A172 (cell line): ENCODE measurements around the gene PLAAT2. TPM values are rescaled to one million over a fixed set of nuclear protein-coding genes. Genes with fewer than 3 reads are reported as not detected.

Experiments used
- DNase-seq: peaks from one replicate; pipeline ENCODE4 v3.0.0-alpha.2; 2015; ENCODE audit warnings: low spot score
- total RNA-seq: library from RNA; depleted of rRNA; stranded (reverse); fragments of >200 nt; shearing (Covaris generic); gene quantifications from 2 replicates; pipeline ENCODE4 v1.2.3, GENCODE V29; 2014; rRNA removed

Gene PLAAT2
- total RNA-seq, 1 experiment from 2014 or later: 0.28 TPM

DNA sequence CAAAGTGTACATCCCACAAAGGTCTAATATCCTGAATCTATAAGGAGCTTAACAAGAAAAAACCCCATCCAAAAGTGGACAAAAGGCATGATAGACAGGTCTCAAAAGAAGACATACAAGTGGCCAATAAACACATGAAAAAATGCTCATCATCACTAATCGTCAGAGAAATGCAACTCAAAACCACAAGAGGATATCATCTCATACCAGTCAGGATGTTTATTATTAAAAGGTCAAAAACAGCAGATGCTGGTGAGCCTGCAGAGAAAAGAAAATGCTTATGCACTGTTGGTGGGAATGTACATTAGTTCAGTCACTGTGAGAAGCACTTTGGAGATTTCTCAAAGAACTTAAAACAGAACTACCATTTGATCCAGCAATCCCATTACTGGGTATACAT is 44.6 kb downstream of the PLAAT2 start:
- DNase-seq: peak; percentile 51

DNA sequence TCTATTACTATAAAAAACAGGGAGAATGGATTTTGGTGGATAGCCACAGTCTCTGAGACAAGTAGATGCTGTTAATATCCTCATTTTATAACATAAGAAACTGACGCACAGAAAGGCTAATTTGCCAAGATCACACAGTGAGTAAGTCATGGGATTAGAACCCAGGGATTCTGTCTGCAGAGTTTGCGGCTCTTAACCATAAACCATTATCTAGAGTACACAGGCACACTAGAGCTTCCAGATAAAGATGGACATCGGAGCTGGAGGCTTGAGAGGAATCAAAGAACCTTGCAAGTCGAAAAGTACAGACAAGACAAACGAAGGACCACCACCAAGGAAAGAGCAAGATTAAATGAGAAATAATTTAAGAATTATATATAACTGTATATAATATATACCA is 46.0 kb downstream of the PLAAT2 start:
- no peak for DNase-seq

- DNase-seq: no peak
These were observed 47.1 kb downstream of the PLAAT2 start for GRCh38 chr11:63516109-63516508.

- no peak for DNase-seq
These were observed 50.4 kb downstream of the PLAAT2 start for GRCh38 chr11:63512816-63513215.

- no peak for DNase-seq
These were observed 52.0 kb downstream of the PLAAT2 start for GRCh38 chr11:63511048-63511748.

DNA sequence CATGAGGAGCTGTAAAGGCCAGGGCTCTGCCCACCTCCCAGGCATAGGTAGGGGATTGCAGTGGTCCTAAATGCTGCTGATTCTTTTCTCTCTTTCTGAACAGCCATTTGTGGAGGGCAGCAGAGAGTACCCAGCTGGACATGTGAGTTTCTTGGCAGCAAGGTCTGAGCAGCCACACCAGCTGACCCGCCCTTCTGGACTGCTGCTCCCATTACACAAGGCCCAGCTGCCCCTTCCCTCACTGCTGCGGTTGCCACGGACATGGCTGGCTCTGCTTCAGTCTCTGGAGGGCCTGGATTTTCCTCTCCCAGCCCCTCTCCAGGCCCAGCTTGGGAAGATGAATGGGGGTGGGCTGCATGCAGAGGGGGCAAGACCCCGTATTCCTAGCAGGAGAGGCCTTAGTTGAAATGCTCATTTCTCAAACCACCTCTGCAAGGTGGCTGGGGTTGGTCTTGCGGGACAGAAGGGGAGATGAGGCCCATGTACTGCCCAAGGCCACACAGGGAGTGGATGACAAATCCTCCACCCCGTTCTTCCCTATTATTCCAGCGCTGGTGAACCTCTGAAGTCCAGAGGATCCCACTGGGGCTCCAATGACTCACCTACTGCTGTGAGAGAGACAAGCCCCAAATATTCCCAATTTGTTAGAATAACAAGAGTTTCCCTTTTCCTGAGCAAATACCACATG is 52.7 kb downstream of the PLAAT2 start:
- peak; percentile 44 for DNase-seq

DNA sequence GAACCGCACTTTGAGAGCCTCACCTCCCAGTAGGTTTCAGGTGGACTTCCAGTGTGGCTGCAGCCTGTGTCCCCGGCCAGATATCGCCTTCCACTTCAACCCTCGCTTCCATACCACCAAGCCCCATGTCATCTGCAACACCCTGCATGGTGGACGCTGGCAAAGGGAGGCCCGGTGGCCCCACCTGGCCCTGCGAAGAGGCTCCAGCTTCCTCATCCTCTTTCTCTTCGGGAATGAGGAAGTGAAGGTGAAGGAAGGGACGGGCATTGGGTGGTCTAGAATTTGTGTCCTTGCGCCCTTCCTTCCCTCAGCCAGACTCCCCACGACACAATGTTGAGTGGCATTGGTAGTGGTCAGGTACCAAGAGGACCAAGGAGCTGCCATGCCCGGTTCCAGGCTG is 54.4 kb downstream of the PLAAT2 start:
- no peak for DNase-seq

- DNase-seq: peak; percentile 23
These were observed 55.2 kb downstream of the PLAAT2 start for GRCh38 chr11:63508009-63508408.

DNA sequence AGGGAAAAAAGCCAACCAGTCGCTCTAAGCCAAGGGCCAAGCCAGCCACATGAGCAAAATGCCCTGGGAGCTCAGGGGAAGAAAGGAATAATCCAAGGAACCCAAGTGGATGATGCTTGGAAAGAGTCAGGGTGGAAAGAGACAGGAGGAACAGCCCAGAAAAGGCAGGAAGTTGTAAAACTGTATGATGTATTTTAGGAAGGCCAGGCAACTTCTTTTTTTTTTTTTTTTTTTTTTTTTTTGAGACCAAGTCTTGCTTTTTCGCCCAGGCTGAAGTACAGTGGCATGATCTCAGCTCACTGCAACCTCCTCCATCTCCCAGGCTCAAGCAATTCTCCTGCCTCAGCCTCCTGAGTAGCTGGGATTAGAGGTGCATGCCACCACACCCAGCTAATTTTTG is 55.7 kb downstream of the PLAAT2 start:
- no peak for DNase-seq

- no peak for DNase-seq
These were observed 56.3 kb downstream of the PLAAT2 start for GRCh38 chr11:63506876-63507275.

DNA sequence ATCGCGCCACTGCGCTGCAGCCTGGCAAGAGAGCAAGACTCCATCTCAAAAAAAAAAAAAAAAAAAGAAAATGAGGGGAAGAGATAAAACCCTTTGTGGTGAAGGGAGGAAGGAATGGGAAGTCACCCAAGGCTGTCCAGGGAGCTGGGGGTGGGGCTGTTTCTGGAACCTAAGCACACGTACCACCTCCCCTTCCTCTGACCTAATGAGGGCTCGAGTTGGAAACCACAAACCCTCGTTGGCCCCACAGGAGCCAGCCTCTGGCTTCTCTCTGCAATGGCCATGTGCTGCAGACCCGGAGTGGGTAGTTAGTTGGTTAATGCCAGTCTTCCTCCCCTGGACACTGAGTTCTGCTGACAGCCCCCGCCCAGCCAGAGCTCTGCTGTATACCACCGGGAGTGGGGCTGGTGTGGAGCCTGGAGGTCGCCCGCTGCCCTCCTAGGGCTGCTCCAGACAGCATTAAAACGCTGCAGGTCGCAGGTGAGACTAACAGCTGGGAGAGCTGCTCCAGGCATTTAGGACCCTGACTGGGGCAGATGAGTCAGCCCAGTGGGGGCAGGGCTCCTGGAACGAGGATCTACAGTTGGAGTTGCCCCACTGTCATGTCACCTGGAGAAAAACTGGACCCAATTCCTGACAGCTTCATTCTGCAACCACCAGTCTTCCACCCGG is 57.2 kb downstream of the PLAAT2 start, which contains the start of gene LGALS12:
Gene LGALS12 (plus strand): TSS at position 228 of the 672 bp plus-strand sequence. CDS start 375 bp downstream, at position 603.
- peak; percentile 19 for DNase-seq

DNA sequence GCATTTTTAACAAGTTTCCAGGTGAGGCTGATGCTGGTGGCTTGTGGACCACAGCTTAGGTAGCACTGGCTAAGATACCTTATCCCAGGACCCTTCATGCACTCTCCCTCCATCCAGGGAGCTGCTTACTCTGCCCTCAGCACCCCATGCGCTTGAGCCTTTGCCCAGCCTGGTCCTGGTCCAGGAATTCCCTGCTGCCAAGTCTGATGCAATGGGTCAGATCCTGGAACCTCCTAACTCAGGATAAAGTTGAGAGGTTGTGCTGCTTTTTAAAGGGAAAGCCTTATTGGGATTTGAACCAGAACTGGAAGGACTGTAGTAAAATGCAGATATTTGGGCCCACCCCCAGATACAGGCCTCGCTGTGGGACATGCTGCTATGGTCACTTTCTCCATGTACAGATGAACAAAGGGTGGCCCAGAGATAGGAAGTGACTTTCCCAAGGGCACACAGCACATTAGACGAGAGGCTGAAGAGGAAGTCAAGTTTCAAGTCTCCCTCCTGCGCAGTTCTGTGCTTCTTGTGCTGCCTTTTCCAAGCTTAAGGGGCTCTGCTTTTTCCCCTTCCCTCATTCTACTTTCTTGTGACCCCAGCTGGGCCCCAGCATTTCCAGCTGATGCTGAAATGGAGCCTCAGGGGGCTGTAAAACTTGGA is 58.1 kb downstream of the PLAAT2 start:
- DNase-seq: no peak

DNA sequence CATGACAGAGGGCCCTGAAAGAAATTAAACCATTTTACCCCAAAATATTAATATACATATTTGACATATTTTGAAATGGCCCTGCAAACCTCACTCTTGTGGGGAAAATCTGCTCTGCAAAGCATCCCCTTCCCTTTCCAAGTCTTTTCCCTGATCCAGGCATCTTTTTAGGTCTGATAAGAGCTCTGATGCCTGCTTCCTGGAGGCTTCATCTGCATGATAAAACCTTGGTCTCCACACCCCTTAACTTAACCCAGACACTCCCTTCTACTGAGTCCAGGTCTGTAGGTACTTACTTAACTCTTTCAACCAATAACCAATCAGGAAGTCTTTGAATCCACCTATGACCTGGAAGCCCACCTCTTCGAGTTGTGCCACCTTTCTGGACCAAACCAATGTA is 59.1 kb downstream of the PLAAT2 start:
- DNase-seq: no peak

DNA sequence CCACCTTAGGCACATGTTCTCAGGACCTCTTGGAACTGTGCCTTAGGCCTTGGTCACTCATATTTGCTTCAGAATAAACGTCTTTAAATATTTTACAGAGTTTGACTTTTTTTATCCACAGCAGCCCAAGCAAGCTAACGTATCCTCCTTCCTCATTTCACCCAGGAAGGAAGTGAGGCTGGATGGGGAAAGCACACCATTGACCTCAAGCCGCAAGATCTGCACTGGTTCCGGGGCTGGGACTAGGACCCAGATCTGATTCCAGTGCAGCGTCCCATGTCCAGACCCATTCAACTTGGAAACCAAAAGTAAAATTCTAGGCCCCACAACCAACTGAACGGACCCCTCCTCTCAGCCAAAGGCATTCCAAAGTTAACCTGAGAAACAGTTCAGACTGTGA is 59.7 kb downstream of the PLAAT2 start:
- DNase-seq: no peak

Other genes starting within 250 kb of the PLAAT2 start
- not detected in 2 replicates for gene SLC22A9, start 193.6 kb downstream of the PLAAT2 start, total RNA-seq
- gene PLAAT5, start 72.2 kb downstream of the PLAAT2 start, total RNA-seq: not detected in 2 replicates
- not detected in 2 replicates for gene LGALS12, start 57.3 kb downstream of the PLAAT2 start, total RNA-seq
- 11.9 and 22.4 TPM in 2 replicates for gene PLAAT4, start 26.6 kb downstream of the PLAAT2 start, total RNA-seq
- 45.4 and 60.1 TPM in 2 replicates for gene PLAAT3, start 51.1 kb upstream of the PLAAT2 start, total RNA-seq
- 111 and 121 TPM in 2 replicates for gene ATL3, start 108.0 kb upstream of the PLAAT2 start, total RNA-seq
- gene RTN3, start 118.1 kb upstream of the PLAAT2 start, total RNA-seq: 79.0 and 79.3 TPM in 2 replicates
- gene ZFTA, start 205.4 kb upstream of the PLAAT2 start, total RNA-seq: 6.2 and 8.5 TPM in 2 replicates